Measurements from ENCODE around the gene TTYH1.

The TTYH1 gene

GRCh38 chr19:54456423-54457373 lies 41.4 kb downstream of the TTYH1 start:
- no peak overlapping the region for H3K27ac ChIP-seq
- H3K9ac ChIP-seq, result no peak overlapping the region
- H3K79me2 ChIP-seq, result peaks cover 41% of the 10 kb centered on the region
- no peaks in the 10 kb centered on the region for H3K36me3 ChIP-seq (ENCODE audit: control insufficient read depth, insufficient read depth, low read length)
- no peak overlapping the region for H3K4me3 ChIP-seq (ENCODE audit: low read depth, low read length)
- no peaks in the 10 kb centered on the region for H3K4me1 ChIP-seq
- no peak for TF ChIP-seq CTCF (IDR thresholded peaks at IDR 0.05)
- H3K4me2 ChIP-seq (ENCODE audit: low read length), result no peak overlapping the region
- no peak overlapping the region for H2AFZ ChIP-seq
- H3K27me3 ChIP-seq (ENCODE audit: control insufficient read depth, insufficient read depth, low read length), result no peaks in the 10 kb centered on the region
- H3K9me3 ChIP-seq (ENCODE audit: control insufficient read depth, low read length), result no peaks in the 10 kb centered on the region

- no peaks in the 10 kb centered on the region for H3K9me3 ChIP-seq (ENCODE audit: control insufficient read depth, low read length)
- no peak overlapping the region for H3K9ac ChIP-seq
- H3K27ac ChIP-seq, result no peak overlapping the region
- peaks cover 29% of the 10 kb centered on the region for H3K79me2 ChIP-seq
- no peak overlapping the region for H3K4me2 ChIP-seq (ENCODE audit: low read length)
- TF ChIP-seq CTCF (IDR thresholded peaks at IDR 0.05), result no peak
- no peaks in the 10 kb centered on the region for H3K36me3 ChIP-seq (ENCODE audit: control insufficient read depth, insufficient read depth, low read length)
- H2AFZ ChIP-seq, result no peak overlapping the region
- no peaks in the 10 kb centered on the region for H3K27me3 ChIP-seq (ENCODE audit: control insufficient read depth, insufficient read depth, low read length)
- no peaks in the 10 kb centered on the region for H3K4me1 ChIP-seq
- no peak overlapping the region for H3K4me3 ChIP-seq (ENCODE audit: low read depth, low read length)
These were observed 42.7 kb downstream of the TTYH1 start for GRCh38 chr19:54457773-54458647.

- TF ChIP-seq CTCF (IDR thresholded peaks at IDR 0.05), result no peak
- no peaks in the 10 kb centered on the region for H3K36me3 ChIP-seq (ENCODE audit: control insufficient read depth, insufficient read depth, low read length)
- no peak overlapping the region for H3K4me3 ChIP-seq (ENCODE audit: low read depth, low read length)
- H3K27me3 ChIP-seq (ENCODE audit: control insufficient read depth, insufficient read depth, low read length), result no peaks in the 10 kb centered on the region
- H3K9ac ChIP-seq, result no peak overlapping the region
- H3K27ac ChIP-seq, result no peak overlapping the region
- no peak overlapping the region for H2AFZ ChIP-seq
- H3K79me2 ChIP-seq, result peaks cover 23% of the 10 kb centered on the region
- no peaks in the 10 kb centered on the region for H3K4me1 ChIP-seq
- H3K9me3 ChIP-seq (ENCODE audit: control insufficient read depth, low read length), result no peaks in the 10 kb centered on the region
- H3K4me2 ChIP-seq (ENCODE audit: low read length), result no peak overlapping the region
These were observed 43.5 kb downstream of the TTYH1 start for GRCh38 chr19:54458648-54459281.

- Histone ChIP-seq H3K79me2 (peaks cover 15% of the 10 kb centered on the region), H3K4me2 (ENCODE audit: low read length) (no peak overlapping the region), H3K27ac (no peak overlapping the region), H2AFZ (no peak overlapping the region), H3K27me3 (ENCODE audit: control insufficient read depth, insufficient read depth, low read length) (no peaks in the 10 kb centered on the region), H3K36me3 (ENCODE audit: control insufficient read depth, insufficient read depth, low read length) (no peaks in the 10 kb centered on the region), H3K4me3 (ENCODE audit: low read depth, low read length) (no peak overlapping the region), H3K4me1 (peaks cover 4% of the 10 kb centered on the region), H3K9me3 (ENCODE audit: control insufficient read depth, low read length) (no peaks in the 10 kb centered on the region), H3K9ac (no peak overlapping the region)
- no peak for TF ChIP-seq CTCF (IDR thresholded peaks at IDR 0.05)
These were observed 44.3 kb downstream of the TTYH1 start for GRCh38 chr19:54459282-54460229.
